IMR-90 (cell line): ENCODE results near the gene CALM1. TPM values are rescaled to one million over a fixed set of nuclear protein-coding genes. Genes with fewer than 3 reads are reported as not detected.

Source experiments
- polyA plus RNA-seq, 3 experiments: library from polyadenylated mRNA; depleted of rRNA; stranded (reverse); fragments of >200 nt; gene quantifications; 2 replicates each; pipeline ENCODE4 v1.2.3, GENCODE V29; 2012; ENCODE audit warnings: low replicate concordance in 1 of 3
- total RNA-seq: library from RNA; depleted of rRNA; stranded (reverse); fragments of >200 nt; gene quantifications from 2 replicates; pipeline ENCODE4 v1.2.3, GENCODE V29; 2012
- TF ChIP-seq, protein P1 (sequence below): fragments of 150-350 bp; IDR thresholded peaks from 2 replicates; pipeline ENCODE4 v1.6.1; 2016; ENCODE audit warnings: low read depth, mild to moderate bottlenecking, low read length, moderate library complexity, borderline replicate concordance

The CALM1 gene
- total and polyA plus RNA-seq, 2 of the 4 experiments (the other 2 are of a cell fraction) = 72.9 to 188 TPM

- TF ChIP-seq, protein P1, sequence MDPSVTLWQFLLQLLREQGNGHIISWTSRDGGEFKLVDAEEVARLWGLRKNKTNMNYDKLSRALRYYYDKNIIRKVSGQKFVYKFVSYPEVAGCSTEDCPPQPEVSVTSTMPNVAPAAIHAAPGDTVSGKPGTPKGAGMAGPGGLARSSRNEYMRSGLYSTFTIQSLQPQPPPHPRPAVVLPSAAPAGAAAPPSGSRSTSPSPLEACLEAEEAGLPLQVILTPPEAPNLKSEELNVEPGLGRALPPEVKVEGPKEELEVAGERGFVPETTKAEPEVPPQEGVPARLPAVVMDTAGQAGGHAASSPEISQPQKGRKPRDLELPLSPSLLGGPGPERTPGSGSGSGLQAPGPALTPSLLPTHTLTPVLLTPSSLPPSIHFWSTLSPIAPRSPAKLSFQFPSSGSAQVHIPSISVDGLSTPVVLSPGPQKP = no peak
Measured at GRCh38 chr14:90383126-90383730, 13.6 kb upstream of the CALM1 start (continued).
